ENCODE measurements around the gene PRAMEF1. TPM values are rescaled to one million over a fixed set of nuclear protein-coding genes. Genes with fewer than 3 reads are reported as not detected.

The PRAMEF1 gene
- total and polyA plus RNA-seq, 2 of the 8 experiments (the other 6 are each of a cell fraction or from before 2014, with no cell fraction given), result not detected

- H3K4me3 ChIP-seq (ENCODE audit: extremely low read depth in 1 of 4, insufficient read depth in 2 of 4, low read depth in 3 of 4, low read length in 4 of 4), result no peak overlapping the region
- H3K9ac ChIP-seq (replicated peaks in 1 of 4; ENCODE audit: extremely low read depth in 1 of 4, low read depth in 3 of 4, low read length in 3 of 4), result no peak overlapping the region
- no peak overlapping the region for H3K23ac ChIP-seq (ENCODE audit: insufficient read length)
- no peak overlapping the region for H2AFZ ChIP-seq (ENCODE audit: low read length)
- no peak overlapping the region for H3K27ac ChIP-seq (ENCODE audit: low read depth, low read length)
- H4K8ac ChIP-seq (ENCODE audit: extremely low read depth, insufficient read depth, low read length), result no peak overlapping the region
- CTCF ChIA-PET (ENCODE audit: partially characterized antibody), result no interaction called here
- H3K14ac ChIP-seq (ENCODE audit: insufficient read length), result no peak overlapping the region
- no peak overlapping the region for H4K91ac ChIP-seq (replicated peaks; ENCODE audit: insufficient read length, low read length)
- H3K79me2 ChIP-seq (ENCODE audit: control insufficient read depth in 1 of 2, insufficient read depth in 2 of 2, low read length in 2 of 2), result no peaks in the 10 kb centered on the region
- H2AK5ac ChIP-seq (ENCODE audit: low read depth, low read length), result no peak overlapping the region
- no peaks in the 10 kb centered on the region for H3K27me3 ChIP-seq (replicated peaks in 1 of 4; ENCODE audit: control insufficient read depth in 3 of 4, extremely low read depth in 1 of 4, insufficient read depth in 3 of 4, low read length in 3 of 4)
- no peak overlapping the region for H2BK20ac ChIP-seq (ENCODE audit: low read length)
- H3K36me3 ChIP-seq (ENCODE audit: control insufficient read depth in 2 of 4, insufficient read depth in 4 of 4, low read length in 3 of 4), result no peaks in the 10 kb centered on the region
- H3K23me2 ChIP-seq (ENCODE audit: low read depth, low read length), result no peaks in the 10 kb centered on the region
- H2BK5ac ChIP-seq (ENCODE audit: low read depth, low read length), result no peak overlapping the region
- no peak overlapping the region for H3K18ac ChIP-seq (ENCODE audit: extremely low read depth, low read length)
- no peaks in the 10 kb centered on the region for H4K20me1 ChIP-seq (replicated peaks in 1 of 2; ENCODE audit: control insufficient read depth in 1 of 2, insufficient read depth in 2 of 2, low read length in 2 of 2)
- no peak overlapping the region for H3K4ac ChIP-seq (replicated peaks; ENCODE audit: insufficient read length, low read depth, low read length)
- no peaks in the 10 kb centered on the region for H3K79me1 ChIP-seq (ENCODE audit: low read depth, low read length)
- H2BK120ac ChIP-seq (replicated peaks; ENCODE audit: low read depth, low read length), result no peak overlapping the region
- H3K56ac ChIP-seq (replicated peaks; ENCODE audit: insufficient read length, low read depth, low read length), result no peak overlapping the region
- no peak overlapping the region for H4K5ac ChIP-seq (ENCODE audit: insufficient read length, low read depth, low read length)
- no peaks in the 10 kb centered on the region for H3K9me3 ChIP-seq (ENCODE audit: insufficient read depth in 2 of 2, low read depth in 1 of 2, low read length in 1 of 2)
- no peak for DNase-seq (ENCODE audit: low read depth in 1 of 2, low spot score in 2 of 2)
- no peak overlapping the region for H2BK15ac ChIP-seq (ENCODE audit: low read length)
- 88% methylated on average over 4 of the region's 4 CpGs; no CpG with 5 or more reads in 1 of the 2 experiments for WGBS, 2 experiments (ENCODE audit: extremely low coverage in 1 of 2, insufficient coverage in 1 of 2, insufficient read length in 1 of 2, insufficient replicate concordance in 2 of 2, low coverage in 1 of 2, low lambda C conversion rate in 2 of 2, missing lambda C conversion rate in 1 of 2)
- no peak for FAIRE-seq
- no peak overlapping the region for H3K4me2 ChIP-seq (ENCODE audit: insufficient read depth in 1 of 2, low read depth in 2 of 2, low read length in 2 of 2)
- H2BK12ac ChIP-seq (ENCODE audit: low read depth, low read length), result 0 out of 2 replicates have a peak overlapping the region, but pooled peaks have one; percentile 43
- H3K4me1 ChIP-seq (replicated peaks in 1 of 4; ENCODE audit: control insufficient read depth in 3 of 4, insufficient read depth in 4 of 4, low read length in 3 of 4), result 0 out of 7 replicates have a peak, but pooled peaks cover 0 to 3% (median 0%) of the 10 kb centered on the region in 4 experiments
- TF ChIP-seq MAX (IDR thresholded peaks at IDR 0.05), result no peak
- peak; percentile 31; the same call in 1 of the 2 replicates for TF ChIP-seq CEBPB (IDR thresholded peaks at IDR 0.05; ENCODE audit: low read depth, low read length)
- POLR2A ChIA-PET (ENCODE audit: partially characterized antibody), result no interaction called here
These were observed 36.5 kb upstream of the PRAMEF1 start for GRCh38 chr1:12754738-12755137.
